Lower leg skin (tissue), 3 donors: Measurements from ENCODE around the gene ZFAND2A.

ENCODE experiments used
- POLR2A ChIP-seq, 2 donors: fragments of 450-650 bp; IDR thresholded peaks; one replicate each; pipeline ENCODE4 v1.6.1; 2016 to 2017; ENCODE audit warnings: antibody characterized with exemption in 2 of 2, mild to moderate bottlenecking in 1 of 2, moderate library complexity in 1 of 2
- TF ChIP-seq, protein P1 (sequence below), 3 donors: fragments of 450-650 bp; IDR thresholded peaks; one replicate each; pipeline ENCODE4 v1.5.1; 2016; ENCODE audit warnings: antibody characterized with exemption in 3 of 3, mild to moderate bottlenecking in 3 of 3, moderate library complexity in 2 of 3

DNA sequence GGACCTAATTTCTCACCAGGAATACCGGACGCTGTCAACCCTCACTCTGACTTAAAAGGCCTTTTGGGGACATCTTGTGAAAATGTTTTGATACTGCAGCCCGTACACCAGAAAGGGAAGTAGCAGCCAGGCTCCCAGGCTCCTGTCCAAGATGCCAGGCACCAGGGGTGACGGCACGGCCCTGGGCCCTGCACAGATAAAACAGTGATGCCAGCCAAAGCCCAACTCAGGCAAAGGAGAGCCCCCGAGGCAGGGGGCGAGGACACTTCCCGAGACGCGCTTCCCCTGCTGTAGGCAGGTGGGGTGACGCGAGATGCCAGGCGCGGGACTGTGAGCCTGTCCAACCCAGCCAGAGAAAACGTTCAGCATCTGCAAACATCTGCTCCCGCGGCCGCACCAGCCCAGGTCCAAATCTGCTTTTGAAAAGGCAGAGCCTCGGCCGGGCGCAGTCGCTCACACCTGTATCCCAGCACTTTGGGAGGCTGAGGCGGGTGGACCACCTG is 15.7 kb downstream of the ZFAND2A start:
- TF ChIP-seq, protein P1, sequence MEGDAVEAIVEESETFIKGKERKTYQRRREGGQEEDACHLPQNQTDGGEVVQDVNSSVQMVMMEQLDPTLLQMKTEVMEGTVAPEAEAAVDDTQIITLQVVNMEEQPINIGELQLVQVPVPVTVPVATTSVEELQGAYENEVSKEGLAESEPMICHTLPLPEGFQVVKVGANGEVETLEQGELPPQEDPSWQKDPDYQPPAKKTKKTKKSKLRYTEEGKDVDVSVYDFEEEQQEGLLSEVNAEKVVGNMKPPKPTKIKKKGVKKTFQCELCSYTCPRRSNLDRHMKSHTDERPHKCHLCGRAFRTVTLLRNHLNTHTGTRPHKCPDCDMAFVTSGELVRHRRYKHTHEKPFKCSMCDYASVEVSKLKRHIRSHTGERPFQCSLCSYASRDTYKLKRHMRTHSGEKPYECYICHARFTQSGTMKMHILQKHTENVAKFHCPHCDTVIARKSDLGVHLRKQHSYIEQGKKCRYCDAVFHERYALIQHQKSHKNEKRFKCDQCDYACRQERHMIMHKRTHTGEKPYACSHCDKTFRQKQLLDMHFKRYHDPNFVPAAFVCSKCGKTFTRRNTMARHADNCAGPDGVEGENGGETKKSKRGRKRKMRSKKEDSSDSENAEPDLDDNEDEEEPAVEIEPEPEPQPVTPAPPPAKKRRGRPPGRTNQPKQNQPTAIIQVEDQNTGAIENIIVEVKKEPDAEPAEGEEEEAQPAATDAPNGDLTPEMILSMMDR (IDR thresholded peaks at IDR 0.05), result no peak
- no peak for TF ChIP-seq POLR2A (IDR thresholded peaks at IDR 0.05)
